Astrocyte (in vitro differentiated cells and primary cell): ENCODE data around the gene YBX1. TPM values are rescaled to one million over a fixed set of nuclear protein-coding genes. Genes with fewer than 3 reads are reported as not detected.
A peak's percentile ranks its signal among the peaks of the same experiment; 100 is the strongest.
"Not testable (repeated sequence)": the region's sequence is repeated elsewhere in the genome, so short reads cannot be mapped to it uniquely, and the experiment has no call there.

Experiments
- DNase-seq: peaks from one replicate; pipeline ENCODE4 v3.0.0-alpha.2; 2010; ENCODE audit warnings: low read depth
- FAIRE-seq: peaks from 2 replicates; lab custom pipeline; 2011; peaks lifted over from hg19 to GRCh38; lab: Jason Lieb, UNC
- H2AFZ ChIP-seq: 2 replicates; pipeline ENCODE4 v1.6.0; 2012; ENCODE audit warnings: low read depth, low read length, inconsistent platforms
- H3K27ac ChIP-seq: 2 replicates; pipeline ENCODE4 v1.5.1; 2011; ENCODE audit warnings: low read depth, low read length, inconsistent platforms
- H3K27me3 ChIP-seq: 2 replicates; pipeline ENCODE4 v1.6.0; 2011; ENCODE audit warnings: low read length, inconsistent platforms; ENCODE audit not compliant: insufficient read depth
- H3K36me3 ChIP-seq: 2 replicates; pipeline ENCODE4 v1.5.1; 2011; ENCODE audit warnings: low read length, inconsistent platforms; ENCODE audit not compliant: insufficient read depth
- H3K4me1 ChIP-seq: 2 replicates; pipeline ENCODE4 v1.5.1; 2011; ENCODE audit warnings: low read length, inconsistent platforms; ENCODE audit not compliant: insufficient read depth
- H3K4me2 ChIP-seq: 2 replicates; pipeline ENCODE4 v1.6.0; 2012; ENCODE audit warnings: low read length, inconsistent platforms
- H3K4me3 ChIP-seq: 2 replicates; pipeline ENCODE4 v1.5.1; 2011; ENCODE audit warnings: low read depth, mild to moderate bottlenecking, low read length, inconsistent platforms; ENCODE audit not compliant: insufficient read depth
- H3K79me2 ChIP-seq: 2 replicates; pipeline ENCODE4 v1.6.0; 2012; ENCODE audit warnings: mild to moderate bottlenecking, low read length, inconsistent platforms; ENCODE audit not compliant: insufficient read depth
- H3K9ac ChIP-seq: 2 replicates; pipeline ENCODE4 v1.6.0; 2012; ENCODE audit warnings: mild to moderate bottlenecking, low read length, inconsistent platforms
- H3K9me3 ChIP-seq: 2 replicates; pipeline ENCODE4 v1.5.1; 2012; ENCODE audit warnings: low read depth, mild to moderate bottlenecking, low read length, inconsistent platforms; ENCODE audit not compliant: insufficient read depth
- H4K20me1 ChIP-seq: 2 replicates; pipeline ENCODE4 v1.6.0; 2012; ENCODE audit warnings: low read length, inconsistent platforms; ENCODE audit not compliant: insufficient read depth
- H3K27ac Mint-ChIP-seq: one replicate; pipeline ENCODE4 v1.8.0; 2021; ENCODE audit warnings: mild to moderate bottlenecking, mixed read lengths; ENCODE audit not compliant: unreplicated experiment
- H3K27me3 Mint-ChIP-seq: one replicate; pipeline ENCODE4 v1.8.0; 2021; ENCODE audit warnings: low read depth, mixed read lengths; ENCODE audit not compliant: unreplicated experiment
- H3K36me3 Mint-ChIP-seq: one replicate; pipeline ENCODE4 v1.8.0; 2021; ENCODE audit warnings: low read depth, mixed read lengths; ENCODE audit not compliant: unreplicated experiment
- H3K4me1 Mint-ChIP-seq: one replicate; pipeline ENCODE4 v1.8.0; 2021; ENCODE audit warnings: low read depth, mixed read lengths; ENCODE audit not compliant: unreplicated experiment
- H3K4me3 Mint-ChIP-seq: one replicate; pipeline ENCODE4 v1.8.0; 2021; ENCODE audit warnings: mild to moderate bottlenecking, moderate library complexity, mixed read lengths; ENCODE audit not compliant: unreplicated experiment
- H3K9me3 Mint-ChIP-seq: one replicate; pipeline ENCODE4 v1.8.0; 2021; ENCODE audit warnings: mild to moderate bottlenecking, mixed read lengths; ENCODE audit not compliant: unreplicated experiment
- EZH2 ChIP-seq: IDR thresholded peaks from 2 replicates; pipeline ENCODE4 v1.6.1; 2012; ENCODE audit warnings: mild to moderate bottlenecking, low read length, inconsistent platforms; ENCODE audit not compliant: insufficient read depth
- total RNA-seq: library from RNA; stranded (reverse); gene quantifications from 2 replicates; pipeline ENCODE4 v1.2.1, GENCODE V29; 2021
- TF ChIP-seq, protein P1 (sequence below): IDR thresholded peaks from 2 replicates; pipeline ENCODE4 v1.5.1; 2011; ENCODE audit warnings: low read depth, mild to moderate bottlenecking, inconsistent platforms, low read length, moderate library complexity; ENCODE audit not compliant: insufficient read depth

YBX1 gene
- total RNA-seq, 1 donor from 2014 or later, result 872 TPM

DNA sequence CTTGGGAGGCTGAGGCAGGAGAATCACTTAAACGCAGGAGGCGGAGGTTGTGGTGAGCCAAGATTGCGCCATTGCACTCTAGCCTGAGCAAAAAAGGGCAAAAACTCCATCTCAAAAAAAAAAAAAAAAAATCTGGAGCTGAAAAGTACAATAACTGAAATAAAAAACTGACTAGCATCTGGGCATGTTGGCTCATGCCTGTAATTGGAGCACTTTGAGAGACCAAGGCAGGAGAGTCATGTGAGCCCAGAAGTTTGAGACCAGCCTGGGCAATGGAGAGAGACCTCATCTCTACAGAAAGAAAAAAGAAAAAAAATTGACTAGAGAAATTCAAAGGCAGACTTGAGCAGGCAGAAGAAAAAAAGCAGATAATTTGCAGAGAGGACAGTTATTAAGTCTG lies 39.7 kb downstream of the YBX1 start:
- no peaks in the 10 kb centered on the region for H3K4me1 ChIP-seq
- Mint-ChIP-seq H3K36me3 (peaks cover 11% of the 10 kb centered on the region), H3K27me3 (no peaks in the 10 kb centered on the region), H3K9me3 (no peaks in the 10 kb centered on the region), H3K4me3 (no peak overlapping the region), H3K4me1 (peaks cover 7% of the 10 kb centered on the region), H3K27ac (peak overlapping the region; percentile 53)
- no peak overlapping the region for H3K9ac ChIP-seq
- FAIRE-seq (no peak), DNase-seq (no peak)
- H3K9me3 ChIP-seq, result no peaks in the 10 kb centered on the region
- TF ChIP-seq, protein P1, sequence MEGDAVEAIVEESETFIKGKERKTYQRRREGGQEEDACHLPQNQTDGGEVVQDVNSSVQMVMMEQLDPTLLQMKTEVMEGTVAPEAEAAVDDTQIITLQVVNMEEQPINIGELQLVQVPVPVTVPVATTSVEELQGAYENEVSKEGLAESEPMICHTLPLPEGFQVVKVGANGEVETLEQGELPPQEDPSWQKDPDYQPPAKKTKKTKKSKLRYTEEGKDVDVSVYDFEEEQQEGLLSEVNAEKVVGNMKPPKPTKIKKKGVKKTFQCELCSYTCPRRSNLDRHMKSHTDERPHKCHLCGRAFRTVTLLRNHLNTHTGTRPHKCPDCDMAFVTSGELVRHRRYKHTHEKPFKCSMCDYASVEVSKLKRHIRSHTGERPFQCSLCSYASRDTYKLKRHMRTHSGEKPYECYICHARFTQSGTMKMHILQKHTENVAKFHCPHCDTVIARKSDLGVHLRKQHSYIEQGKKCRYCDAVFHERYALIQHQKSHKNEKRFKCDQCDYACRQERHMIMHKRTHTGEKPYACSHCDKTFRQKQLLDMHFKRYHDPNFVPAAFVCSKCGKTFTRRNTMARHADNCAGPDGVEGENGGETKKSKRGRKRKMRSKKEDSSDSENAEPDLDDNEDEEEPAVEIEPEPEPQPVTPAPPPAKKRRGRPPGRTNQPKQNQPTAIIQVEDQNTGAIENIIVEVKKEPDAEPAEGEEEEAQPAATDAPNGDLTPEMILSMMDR, result no peak
- TF ChIP-seq EZH2, result no peak
- no peak overlapping the region for H3K4me3 ChIP-seq
- H3K79me2 ChIP-seq, result no peaks in the 10 kb centered on the region
- no peak overlapping the region for H3K4me2 ChIP-seq
- no peak overlapping the region for H2AFZ ChIP-seq
- no peak overlapping the region for H3K27ac ChIP-seq
- H3K27me3 ChIP-seq, result no peaks in the 10 kb centered on the region
- no peaks in the 10 kb centered on the region for H4K20me1 ChIP-seq
- H3K36me3 ChIP-seq, result no peaks in the 10 kb centered on the region

DNA sequence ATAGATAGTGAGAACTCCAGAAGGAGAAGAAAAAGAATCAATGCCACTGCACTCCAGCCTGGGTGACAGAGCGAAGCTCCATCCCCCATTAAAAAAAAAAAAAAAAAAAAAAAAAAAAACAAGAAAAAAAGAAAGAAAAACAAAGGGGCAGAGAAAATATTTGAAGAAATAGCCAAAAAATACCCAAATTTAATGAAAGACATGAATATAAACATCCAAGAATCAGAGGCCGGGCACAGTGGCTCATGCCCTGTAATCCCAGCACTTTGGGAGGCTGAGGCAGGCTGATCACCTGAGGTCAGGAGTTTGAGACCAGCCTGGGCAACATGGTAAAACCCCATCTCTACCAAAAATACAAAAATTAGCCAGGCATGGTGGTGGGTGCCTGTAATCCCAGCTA lies 40.2 kb downstream of the YBX1 start:
- FAIRE-seq, H3K27ac ChIP-seq, H3K4me3 ChIP-seq, H3K9me3 ChIP-seq, H3K9me3 Mint-ChIP-seq, H3K36me3 ChIP-seq, H3K27me3 ChIP-seq, H3K4me2 ChIP-seq, H3K9ac ChIP-seq, H3K27me3 Mint-ChIP-seq, DNase-seq, H3K79me2 ChIP-seq, H2AFZ ChIP-seq, H3K4me1 ChIP-seq, H3K4me3 Mint-ChIP-seq, H4K20me1 ChIP-seq, H3K4me1 Mint-ChIP-seq, H3K36me3 Mint-ChIP-seq: not testable (repeated sequence)
- H3K27ac Mint-ChIP-seq, result peak overlapping the region; percentile 53

DNA sequence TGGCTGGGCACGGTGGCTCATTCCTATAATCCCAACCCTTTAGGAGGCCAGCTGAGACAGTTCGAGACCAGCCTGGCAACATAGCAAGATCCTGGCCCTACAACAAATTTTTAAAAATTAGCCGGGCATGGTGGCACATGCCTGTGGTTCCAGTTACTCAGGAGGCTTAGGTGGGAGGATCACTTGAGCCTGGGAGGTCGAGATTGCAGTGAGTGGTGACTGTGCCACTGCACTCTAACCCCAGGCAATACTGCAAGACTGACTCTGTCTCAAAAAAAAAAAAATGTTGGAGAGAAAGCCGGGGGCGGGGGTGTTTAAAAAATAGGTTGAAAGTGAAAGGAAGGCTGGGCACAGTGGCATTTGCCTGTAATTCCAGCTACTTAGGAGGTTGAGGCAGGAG lies 41.3 kb downstream of the YBX1 start:
- Mint-ChIP-seq H3K9me3 (no peaks in the 10 kb centered on the region), H3K4me3 (no peak overlapping the region), H3K27me3 (no peaks in the 10 kb centered on the region), H3K4me1 (peaks cover 7% of the 10 kb centered on the region), H3K27ac (peak overlapping the region; percentile 34), H3K36me3 (peaks cover 5% of the 10 kb centered on the region)
- no peaks in the 10 kb centered on the region for H3K9me3 ChIP-seq
- no peaks in the 10 kb centered on the region for H3K27me3 ChIP-seq
- no peaks in the 10 kb centered on the region for H3K4me1 ChIP-seq
- no peaks in the 10 kb centered on the region for H3K79me2 ChIP-seq
- H2AFZ ChIP-seq, result no peak overlapping the region
- H3K4me3 ChIP-seq, result no peak overlapping the region
- H3K4me2 ChIP-seq, result no peak overlapping the region
- no peak for TF ChIP-seq EZH2
- TF ChIP-seq, protein P1, result no peak
- DNase-seq (no peak), FAIRE-seq (no peak)
- H3K27ac ChIP-seq, result no peak overlapping the region
- H3K36me3 ChIP-seq, result no peaks in the 10 kb centered on the region
- no peaks in the 10 kb centered on the region for H4K20me1 ChIP-seq
- no peak overlapping the region for H3K9ac ChIP-seq

DNA sequence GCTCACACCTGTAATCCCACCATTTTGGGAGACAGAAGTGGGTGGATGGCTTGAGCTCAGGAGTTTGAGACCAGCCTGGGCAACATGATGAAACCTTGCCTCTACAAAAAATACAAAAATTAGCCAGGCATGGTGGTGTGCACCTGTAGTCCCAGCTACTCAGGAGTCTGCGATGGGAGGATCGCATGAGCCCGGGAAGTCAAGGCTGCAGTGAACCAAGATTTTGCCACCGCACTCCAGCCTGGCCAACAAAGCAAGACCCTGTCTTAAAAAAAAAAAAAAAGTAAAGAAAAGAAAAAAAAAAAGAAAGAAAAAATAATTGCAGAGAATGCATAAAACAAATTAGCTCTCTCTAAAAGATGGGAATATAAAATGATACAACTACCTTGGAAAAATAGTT lies 43.6 kb downstream of the YBX1 start:
- not testable (repeated sequence) for H3K4me2 ChIP-seq, H3K9ac ChIP-seq, H3K9me3 ChIP-seq, DNase-seq, H3K79me2 ChIP-seq, H3K4me3 ChIP-seq, H3K27ac ChIP-seq, H3K4me1 ChIP-seq, FAIRE-seq, H2AFZ ChIP-seq, H3K27ac Mint-ChIP-seq, H3K27me3 ChIP-seq, H3K36me3 Mint-ChIP-seq, H4K20me1 ChIP-seq, H3K4me3 Mint-ChIP-seq, H3K4me1 Mint-ChIP-seq, H3K36me3 ChIP-seq, H3K9me3 Mint-ChIP-seq, H3K27me3 Mint-ChIP-seq
